A673 (cell line): ENCODE measurements around the gene PON1. TPM values are rescaled to one million over a fixed set of nuclear protein-coding genes. Genes with fewer than 3 reads are reported as not detected.

Experiments used
- BruUV-seq: library from RNA; stranded (reverse); fragments of 400-500 nt; replicated peaks from 2 replicates; lab custom pipeline; 2021; lab: Mats Ljungman, UMichigan
- CTCF ChIA-PET: fragments of 300-600 bp; sonication (Branson Sonifier 250); formaldehyde crosslinking; loops from one replicate; lab custom pipeline; 2022; ENCODE audit warnings: antibody characterized with exemption; lab: Charles Lee
- POLR2A ChIA-PET: fragments of 300-600 bp; sonication (Branson Sonifier 250); formaldehyde crosslinking; loops from one replicate; lab custom pipeline; 2022; ENCODE audit warnings: antibody characterized with exemption; ENCODE audit not compliant: low non-redundant PET; lab: Charles Lee
- DNase-seq: peaks from one replicate; pipeline ENCODE4 v3.0.0-alpha.2; 2015; ENCODE audit warnings: low spot score
- H3K27ac ChIP-seq: fragments of 200-600 bp; sonication (generic); 2 replicates; pipeline ENCODE4 v1.5.1; 2016; ENCODE audit warnings: mixed run types, low read depth, mild to moderate bottlenecking, mixed read lengths, antibody characterized with exemption, low read length; ENCODE audit not compliant: poor library complexity, severe bottlenecking
- H3K27me3 ChIP-seq: fragments of 200-600 bp; sonication (generic); replicated peaks from 2 replicates; pipeline ENCODE4 v1.6.1; 2017; ENCODE audit warnings: mixed run types, low read depth, mild to moderate bottlenecking, mixed read lengths, antibody characterized with exemption, low read length; ENCODE audit not compliant: insufficient read depth, poor library complexity
- H3K36me3 ChIP-seq: fragments of 200-600 bp; sonication (generic); 2 replicates; pipeline ENCODE4 v1.6.1; 2016; ENCODE audit warnings: mixed run types, mild to moderate bottlenecking, mixed read lengths, antibody characterized with exemption, low read length; ENCODE audit not compliant: insufficient read depth, poor library complexity, severe bottlenecking
- H3K4me1 ChIP-seq: fragments of 200-600 bp; sonication (generic); 2 replicates; pipeline ENCODE4 v1.6.1; 2017; ENCODE audit warnings: mixed run types, mild to moderate bottlenecking, mixed read lengths, antibody characterized with exemption, low read length; ENCODE audit not compliant: insufficient read depth, poor library complexity, severe bottlenecking
- H3K4me3 ChIP-seq: fragments of 200-600 bp; sonication (generic); 2 replicates; pipeline ENCODE4 v1.5.1; 2016; ENCODE audit warnings: low read depth, mixed run types, mild to moderate bottlenecking, mixed read lengths, low read length; ENCODE audit not compliant: poor library complexity, severe bottlenecking
- H3K9me3 ChIP-seq: fragments of 200-600 bp; sonication (generic); 2 replicates; pipeline ENCODE4 v1.6.1; 2016; ENCODE audit warnings: mixed run types, low read depth, mild to moderate bottlenecking, mixed read lengths, antibody characterized with exemption, low read length; ENCODE audit not compliant: poor library complexity, severe bottlenecking
- EZH2 ChIP-seq: fragments of 200-600 bp; sonication (generic); IDR thresholded peaks from 2 replicates; pipeline ENCODE4 v1.6.1; 2017; ENCODE audit warnings: borderline replicate concordance, low read depth, mild to moderate bottlenecking, mixed read lengths, antibody characterized with exemption, low read length; ENCODE audit not compliant: poor library complexity, severe bottlenecking
- intact Hi-C: fragments of 100-400 bp; cut with micrococcal nuclease; formaldehyde crosslinking; loops from one replicate; pipeline ENCODE4 v1.10.0; 2022; ENCODE audit not compliant: unreplicated experiment
- total RNA-seq: library from RNA; stranded (reverse); gene quantifications from 2 replicates; pipeline ENCODE4 v1.2.3, GENCODE V29; 2021
- TF ChIP-seq, protein P1 (sequence below): fragments of 300-800, 200-600 bp; sonication (generic); conservative IDR thresholded peaks from 2 replicates; pipeline ENCODE4 v1.5.1; 2017; ENCODE audit warnings: low read depth, mild to moderate bottlenecking, antibody characterized with exemption, low read length, moderate library complexity, mixed read lengths

Gene PON1
- total RNA-seq, 1 experiment from 2014 or later = not detected

GRCh38 chr7:95286096-95286495, 38.2 kb downstream of the PON1 start:
- TF ChIP-seq EZH2 = no peak
- DNase-seq = no peak
- intact Hi-C loops = no loop called here
- Histone ChIP-seq H3K27me3 (no peaks in the 10 kb centered on the region), H3K9me3 (no peaks in the 10 kb centered on the region), H3K4me1 (no peaks in the 10 kb centered on the region), H3K36me3 (no peaks in the 10 kb centered on the region), H3K27ac (no peak overlapping the region), H3K4me3 (no peak overlapping the region)
- ChIA-PET POLR2A (no interaction called here), CTCF (no interaction called here)
- no TSS peak for BruUV-seq

DNA sequence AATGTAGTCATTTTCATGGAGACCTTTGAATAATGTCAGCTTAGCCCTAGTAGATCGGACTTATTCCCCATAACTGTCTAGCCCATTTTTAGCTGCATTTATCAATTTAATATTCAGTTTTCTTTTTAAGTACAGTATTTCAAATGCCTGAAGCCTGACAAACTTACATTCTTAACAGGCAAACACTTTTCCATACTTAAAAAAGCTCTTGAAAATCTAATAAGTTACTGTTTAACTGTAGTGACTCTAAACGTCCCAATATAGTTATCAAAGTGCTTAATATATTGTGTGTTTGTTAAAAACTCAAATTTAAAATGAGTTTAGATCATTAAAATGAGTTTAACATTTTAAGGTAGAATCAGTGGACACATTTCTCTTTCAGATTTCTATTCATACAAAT, 44.9 kb downstream of the PON1 start:
- Histone ChIP-seq H3K9me3 (no peaks in the 10 kb centered on the region), H3K4me3 (no peak overlapping the region), H3K27ac (no peak overlapping the region), H3K27me3 (no peaks in the 10 kb centered on the region), H3K4me1 (no peaks in the 10 kb centered on the region), H3K36me3 (no peaks in the 10 kb centered on the region)
- intact Hi-C loops = no loop called here
- TF ChIP-seq EZH2 = no peak
- ChIA-PET CTCF (no interaction called here), POLR2A (no interaction called here)
- no TSS peak for BruUV-seq
- no peak for DNase-seq

DNA sequence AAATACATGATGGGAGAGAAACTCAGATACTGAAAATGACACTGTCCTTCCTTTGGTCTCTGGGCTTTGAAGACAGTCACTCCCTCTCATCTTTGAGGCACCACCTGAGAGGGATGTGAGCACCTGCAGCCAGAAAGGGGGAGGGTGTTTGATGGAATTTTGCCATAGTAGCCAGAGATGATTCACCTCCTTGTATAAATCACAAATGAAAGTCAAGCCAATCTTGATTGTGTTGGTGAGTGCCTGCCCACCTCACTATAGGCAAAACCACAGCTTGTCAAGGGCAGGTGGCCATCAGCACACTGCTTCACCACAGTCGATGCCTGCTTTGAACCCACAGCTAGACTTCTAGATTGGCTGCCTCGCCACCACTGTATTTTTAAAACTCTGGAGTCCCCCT, 48.2 kb downstream of the PON1 start:
- no peaks in the 10 kb centered on the region for H3K9me3 ChIP-seq
- CTCF ChIA-PET = no interaction called here
- no peaks in the 10 kb centered on the region for H3K36me3 ChIP-seq
- no TSS peak for BruUV-seq
- no peak for DNase-seq
- intact Hi-C loops = no loop called here
- POLR2A ChIA-PET = no interaction called here
- H3K4me3 ChIP-seq = no peak overlapping the region
- H3K27ac ChIP-seq = no peak overlapping the region
- no peak for TF ChIP-seq EZH2
- TF ChIP-seq, protein P1, sequence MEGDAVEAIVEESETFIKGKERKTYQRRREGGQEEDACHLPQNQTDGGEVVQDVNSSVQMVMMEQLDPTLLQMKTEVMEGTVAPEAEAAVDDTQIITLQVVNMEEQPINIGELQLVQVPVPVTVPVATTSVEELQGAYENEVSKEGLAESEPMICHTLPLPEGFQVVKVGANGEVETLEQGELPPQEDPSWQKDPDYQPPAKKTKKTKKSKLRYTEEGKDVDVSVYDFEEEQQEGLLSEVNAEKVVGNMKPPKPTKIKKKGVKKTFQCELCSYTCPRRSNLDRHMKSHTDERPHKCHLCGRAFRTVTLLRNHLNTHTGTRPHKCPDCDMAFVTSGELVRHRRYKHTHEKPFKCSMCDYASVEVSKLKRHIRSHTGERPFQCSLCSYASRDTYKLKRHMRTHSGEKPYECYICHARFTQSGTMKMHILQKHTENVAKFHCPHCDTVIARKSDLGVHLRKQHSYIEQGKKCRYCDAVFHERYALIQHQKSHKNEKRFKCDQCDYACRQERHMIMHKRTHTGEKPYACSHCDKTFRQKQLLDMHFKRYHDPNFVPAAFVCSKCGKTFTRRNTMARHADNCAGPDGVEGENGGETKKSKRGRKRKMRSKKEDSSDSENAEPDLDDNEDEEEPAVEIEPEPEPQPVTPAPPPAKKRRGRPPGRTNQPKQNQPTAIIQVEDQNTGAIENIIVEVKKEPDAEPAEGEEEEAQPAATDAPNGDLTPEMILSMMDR = no peak
- no peaks in the 10 kb centered on the region for H3K27me3 ChIP-seq
- no peaks in the 10 kb centered on the region for H3K4me1 ChIP-seq

DNA sequence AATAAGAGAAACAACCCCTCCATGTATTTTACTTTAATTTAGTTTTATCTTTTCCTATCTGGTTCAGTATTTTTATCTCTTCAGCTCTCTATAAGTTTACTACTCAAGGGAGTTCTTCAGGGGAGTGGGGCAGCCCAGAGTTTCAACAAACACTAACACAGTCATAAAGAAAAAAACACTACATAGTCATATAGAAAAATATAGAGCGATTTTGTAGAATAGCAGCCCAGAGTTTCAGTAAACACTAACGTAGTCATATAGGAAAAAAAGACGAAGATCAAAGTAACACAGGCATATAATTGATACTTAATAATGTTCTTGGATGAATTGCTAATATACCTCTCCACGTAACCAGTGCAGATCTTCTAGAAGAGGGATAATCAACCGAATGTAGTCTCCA, 54.7 kb downstream of the PON1 start:
- BruUV-seq = no TSS peak
- Histone ChIP-seq H3K4me3 (no peak overlapping the region), H3K27ac (no peak overlapping the region), H3K4me1 (no peaks in the 10 kb centered on the region), H3K9me3 (no peaks in the 10 kb centered on the region), H3K36me3 (no peaks in the 10 kb centered on the region), H3K27me3 (no peaks in the 10 kb centered on the region)
- ChIA-PET POLR2A (no interaction called here), CTCF (no interaction called here)
- intact Hi-C loops = no loop called here
- no peak for TF ChIP-seq EZH2
- TF ChIP-seq, protein P1 = no peak
- no peak for DNase-seq
